Breast epithelium (tissue), 4 donors: ENCODE measurements around the gene ZDBF2. TPM values are rescaled to one million over a fixed set of nuclear protein-coding genes. Genes with fewer than 3 reads are reported as not detected.

Experiments
- DNase-seq, 2 donors: peaks; one replicate each; pipeline ENCODE4 v3.0.0-alpha.2; 2019; ENCODE audit warnings: low spot score in 2 of 2
- H3K27ac ChIP-seq, 2 donors: fragments of 200-600 bp; sonication (generic) in 1 of 2; one replicate each; pipeline ENCODE4 v1.5.1; 2016 to 2019; ENCODE audit warnings: mild to moderate bottlenecking in 1 of 2
- H3K27me3 ChIP-seq, 2 donors: fragments of 200-600 bp; sonication (generic) in 1 of 2; one replicate each; pipeline versions ENCODE4 v1.5.1 to v1.6.0; 2017 to 2019; ENCODE audit warnings: control low read depth in 1 of 2, mild to moderate bottlenecking in 1 of 2
- H3K36me3 ChIP-seq: fragments of 200-600 bp; one replicate; pipeline ENCODE4 v1.5.1; 2019
- H3K4me1 ChIP-seq, 2 donors: fragments of 200-600 bp; sonication (generic); one replicate each; pipeline ENCODE4 v1.5.1; 2016 to 2019; ENCODE audit warnings: control low read depth in 1 of 2
- H3K4me3 ChIP-seq, 3 donors: fragments of 200-600 bp; sonication (generic); 1 replicate in 2 of 3; 2 replicates in 1 of 3; pipeline ENCODE4 v1.5.1; 2016 to 2019; ENCODE audit warnings: mild to moderate bottlenecking in 3 of 3, moderate library complexity in 2 of 3
- H3K9me3 ChIP-seq, 2 donors: fragments of 200-600 bp; sonication (generic) in 1 of 2; one replicate each; pipeline ENCODE4 v1.5.1; 2016 to 2019; ENCODE audit warnings: control low read depth in 1 of 2
- CTCF ChIP-seq, 3 donors: fragments of 450-650 bp; IDR thresholded peaks; one replicate each; pipeline ENCODE4 v1.5.1; 2016 to 2017; ENCODE audit warnings: antibody characterized with exemption in 3 of 3, mild to moderate bottlenecking in 3 of 3, moderate library complexity in 3 of 3
- POLR2A ChIP-seq: fragments of 450-650 bp; IDR thresholded peaks from one replicate; pipeline ENCODE4 v1.6.1; 2016; ENCODE audit warnings: antibody characterized with exemption, mild to moderate bottlenecking, moderate library complexity
- POLR2AphosphoS5 ChIP-seq, 3 donors: sonication (generic); formaldehyde crosslinking; IDR thresholded peaks; one replicate each; pipeline ENCODE4 v1.6.1; 2017; ENCODE audit warnings: antibody characterized with exemption in 3 of 3
- intact Hi-C: fragments of 100-400 bp; cut with DNase I; formaldehyde crosslinking; loops from one replicate; pipeline ENCODE4 v1.15.1; 2023; ENCODE audit warnings: low total_unique reads
- total RNA-seq, 3 donors: library from RNA; depleted of rRNA; stranded (reverse); fragments of >200 nt; gene quantifications; one replicate each; pipeline ENCODE4 v1.1.0, GENCODE V29; 2016

The ZDBF2 gene
- total RNA-seq, 3 donors from 2014 or later: 7.2 to 14.9 (median 10.2) TPM

DNA sequence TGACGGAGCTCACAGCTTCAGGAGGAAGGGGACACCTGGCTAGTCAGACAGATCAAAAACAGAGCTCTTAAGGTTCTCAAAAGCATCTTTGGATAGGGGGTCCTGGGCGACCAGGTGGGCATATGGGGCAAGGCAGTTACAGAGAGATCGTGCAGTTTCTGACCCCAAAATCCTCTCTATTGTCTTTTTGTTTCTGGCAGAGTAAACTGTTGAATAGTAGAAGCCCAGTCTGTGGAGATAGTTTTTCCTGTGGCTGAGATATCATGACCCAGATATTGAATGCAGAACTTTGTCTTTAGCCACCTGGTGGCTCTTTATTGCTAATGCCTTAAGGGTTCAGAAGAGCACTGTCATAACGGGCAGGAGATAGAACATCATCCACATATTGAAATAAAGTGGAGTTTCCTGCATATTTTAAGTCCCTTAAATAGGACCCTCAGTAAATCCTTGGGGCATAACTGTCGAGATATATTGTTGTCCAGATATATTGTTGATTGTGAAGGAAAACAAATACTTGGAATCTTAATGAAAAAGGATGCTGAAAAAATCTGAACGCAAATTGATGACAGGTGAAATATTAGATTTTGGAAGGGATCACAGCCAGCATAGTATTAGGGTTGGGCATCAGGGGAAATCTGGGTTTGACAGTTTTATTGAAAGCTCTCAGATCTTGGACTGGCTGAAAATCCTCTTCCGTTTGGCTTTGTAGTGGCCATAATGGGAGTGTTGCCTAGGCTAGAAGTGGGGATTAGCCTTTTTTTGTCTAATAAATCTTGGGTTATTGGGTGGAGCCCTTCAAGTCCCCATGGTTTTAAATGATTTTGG lies 14.1 kb upstream of the ZDBF2 start:
- no peaks in the 10 kb centered on the region for H3K36me3 ChIP-seq
- H3K4me1 ChIP-seq: no peaks in the 10 kb centered on the region
- H3K27me3 ChIP-seq: peaks cover 0 to 78% of the 10 kb centered on the region in 2 donors
- intact Hi-C loops: no loop called here
- no peak overlapping the region for H3K27ac ChIP-seq
- TF ChIP-seq POLR2A (no peak), POLR2AphosphoS5 (IDR thresholded peaks at IDR 0.05) (no peak), CTCF (IDR thresholded peaks at IDR 0.05) (peak in 1 of 3 donors; percentile 24)
- DNase-seq: no peak
- H3K4me3 ChIP-seq: no peak overlapping the region
- no peaks in the 10 kb centered on the region for H3K9me3 ChIP-seq

GRCh38 chr2:206263959-206264603 lies 10.4 kb upstream of the ZDBF2 start:
- Histone ChIP-seq H3K9me3 (no peaks in the 10 kb centered on the region), H3K36me3 (no peaks in the 10 kb centered on the region), H3K27me3 (peaks cover 0 to 69% of the 10 kb centered on the region in 2 donors), H3K4me3 (no peak overlapping the region), H3K27ac (no peak overlapping the region), H3K4me1 (no peaks in the 10 kb centered on the region)
- TF ChIP-seq CTCF (IDR thresholded peaks at IDR 0.05) (no peak), POLR2AphosphoS5 (IDR thresholded peaks at IDR 0.05) (no peak), POLR2A (no peak)
- no peak for DNase-seq
- intact Hi-C loops: no loop called here

DNA sequence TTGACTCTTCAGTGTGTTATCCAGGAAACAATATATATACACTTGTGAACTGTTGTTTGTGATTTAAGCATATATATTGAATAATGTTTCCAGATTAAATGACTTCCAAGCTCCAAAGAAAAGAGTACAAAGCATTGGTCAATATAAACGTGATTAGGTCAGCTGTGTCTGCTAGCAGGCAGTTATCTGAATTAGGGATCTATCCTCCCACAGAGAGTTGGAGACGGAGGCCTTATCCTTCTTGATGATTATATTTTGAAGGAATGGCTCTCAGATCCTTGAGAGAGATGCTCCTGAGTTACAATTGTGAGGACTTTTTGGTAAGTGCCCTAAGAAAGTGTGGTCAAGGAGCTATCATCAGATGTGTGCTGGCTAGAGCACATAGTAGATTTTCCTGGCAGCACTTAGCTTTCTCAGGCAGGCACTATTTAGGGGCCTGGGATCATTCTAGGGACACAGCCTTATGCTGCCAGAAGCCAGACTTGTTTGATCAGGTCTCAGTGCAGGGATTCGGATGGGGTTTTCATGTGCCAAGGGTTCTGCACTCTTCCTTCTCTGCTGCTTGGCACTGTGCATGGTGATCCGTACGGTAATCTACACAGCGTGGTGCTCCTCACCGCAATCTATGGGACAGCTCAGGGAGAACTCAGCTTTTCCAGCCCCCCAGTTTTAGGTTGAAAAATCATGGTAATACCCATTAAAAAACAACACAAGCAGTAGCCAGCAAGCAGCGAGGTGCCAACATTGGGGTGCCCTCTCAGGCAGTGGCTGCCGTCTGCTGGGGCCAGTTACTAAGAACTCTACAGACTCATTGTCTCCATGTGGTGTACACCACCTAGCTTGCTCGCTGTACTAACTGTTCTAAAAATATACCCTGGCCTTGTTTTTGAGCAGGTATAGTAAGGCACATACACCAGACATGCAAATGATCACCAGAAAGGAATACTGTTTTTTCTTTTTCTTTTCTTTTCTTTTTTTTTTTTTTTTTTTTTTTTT lies 8.0 kb upstream of the ZDBF2 start:
- TF ChIP-seq CTCF (IDR thresholded peaks at IDR 0.05) (no peak), POLR2A (no peak), POLR2AphosphoS5 (IDR thresholded peaks at IDR 0.05) (no peak)
- H3K4me1 ChIP-seq: no peaks in the 10 kb centered on the region
- DNase-seq: no peak

DNA sequence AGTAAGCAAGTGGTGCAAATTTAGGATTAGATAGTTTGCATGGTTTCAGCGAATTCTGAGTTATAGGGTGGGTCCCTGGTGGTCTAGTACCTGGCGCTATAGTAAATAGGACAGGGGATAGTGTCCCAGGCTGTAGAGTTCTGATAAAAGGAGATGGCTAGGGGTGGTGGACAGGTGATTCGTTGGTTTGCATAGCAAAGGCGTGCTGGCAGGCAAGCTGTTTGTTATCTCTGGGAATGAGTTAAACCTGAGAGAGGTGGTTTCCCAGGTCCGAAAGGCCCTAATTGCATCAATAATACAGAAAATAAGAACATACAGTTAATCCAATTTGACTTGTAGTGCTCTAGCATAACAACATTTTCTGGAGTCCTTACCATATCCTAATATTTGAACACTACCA lies 6.9 kb upstream of the ZDBF2 start:
- Histone ChIP-seq H3K4me1 (no peaks in the 10 kb centered on the region), H3K36me3 (no peaks in the 10 kb centered on the region), H3K4me3 (no peak overlapping the region), H3K27me3 (peaks cover 0 to 54% of the 10 kb centered on the region in 2 donors), H3K27ac (no peak overlapping the region), H3K9me3 (no peaks in the 10 kb centered on the region)
- TF ChIP-seq POLR2A (no peak), POLR2AphosphoS5 (IDR thresholded peaks at IDR 0.05) (no peak), CTCF (IDR thresholded peaks at IDR 0.05) (no peak)
- intact Hi-C loops: no loop called here
- no peak for DNase-seq

More for the DNA sequence above, 8.0 kb upstream of the ZDBF2 start:
- no peaks in the 10 kb centered on the region for H3K9me3 ChIP-seq
- intact Hi-C loops: no loop called here
- no peak overlapping the region for H3K27ac ChIP-seq
- H3K4me3 ChIP-seq: no peak overlapping the region
- peaks cover 0 to 61% of the 10 kb centered on the region in 2 donors for H3K27me3 ChIP-seq
- no peaks in the 10 kb centered on the region for H3K36me3 ChIP-seq
